SK-N-SH (cell line): ENCODE measurements around the gene PRELID1.

Source experiments
- TF ChIP-seq, protein P1 (sequence below): fragments of 200-600 bp; sonication (generic); IDR thresholded peaks from 2 replicates; pipeline ENCODE4 v1.6.1; 2017; ENCODE audit warnings: antibody characterized with exemption, mild to moderate bottlenecking, moderate library complexity
- TF ChIP-seq, protein P2 (sequence below): IDR thresholded peaks from 2 replicates; pipeline ENCODE4 v1.4.0; 2012; ENCODE audit warnings: low read depth

DNA sequence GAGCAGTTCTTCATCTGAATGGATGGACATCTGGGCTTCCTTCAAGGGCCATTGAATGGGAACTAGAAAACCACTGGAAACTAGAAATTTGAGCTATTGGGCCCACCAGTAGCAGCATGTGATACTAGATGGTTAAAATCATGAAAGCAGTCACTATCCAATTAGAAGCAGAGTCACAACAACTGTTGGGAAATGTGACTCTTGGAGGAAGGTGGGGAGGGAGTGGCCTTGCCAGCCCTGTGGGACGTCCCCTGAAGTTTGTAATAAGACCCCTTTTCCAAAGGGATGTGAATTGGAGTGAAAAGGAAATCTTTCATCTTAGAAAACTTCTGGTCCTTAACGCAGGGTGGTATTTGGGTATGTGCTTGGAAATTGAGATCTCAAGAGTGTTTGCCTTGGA, 5.7 kb upstream of the PRELID1 start:
- TF ChIP-seq, protein P1, sequence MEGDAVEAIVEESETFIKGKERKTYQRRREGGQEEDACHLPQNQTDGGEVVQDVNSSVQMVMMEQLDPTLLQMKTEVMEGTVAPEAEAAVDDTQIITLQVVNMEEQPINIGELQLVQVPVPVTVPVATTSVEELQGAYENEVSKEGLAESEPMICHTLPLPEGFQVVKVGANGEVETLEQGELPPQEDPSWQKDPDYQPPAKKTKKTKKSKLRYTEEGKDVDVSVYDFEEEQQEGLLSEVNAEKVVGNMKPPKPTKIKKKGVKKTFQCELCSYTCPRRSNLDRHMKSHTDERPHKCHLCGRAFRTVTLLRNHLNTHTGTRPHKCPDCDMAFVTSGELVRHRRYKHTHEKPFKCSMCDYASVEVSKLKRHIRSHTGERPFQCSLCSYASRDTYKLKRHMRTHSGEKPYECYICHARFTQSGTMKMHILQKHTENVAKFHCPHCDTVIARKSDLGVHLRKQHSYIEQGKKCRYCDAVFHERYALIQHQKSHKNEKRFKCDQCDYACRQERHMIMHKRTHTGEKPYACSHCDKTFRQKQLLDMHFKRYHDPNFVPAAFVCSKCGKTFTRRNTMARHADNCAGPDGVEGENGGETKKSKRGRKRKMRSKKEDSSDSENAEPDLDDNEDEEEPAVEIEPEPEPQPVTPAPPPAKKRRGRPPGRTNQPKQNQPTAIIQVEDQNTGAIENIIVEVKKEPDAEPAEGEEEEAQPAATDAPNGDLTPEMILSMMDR, result no peak
- TF ChIP-seq, protein P2, sequence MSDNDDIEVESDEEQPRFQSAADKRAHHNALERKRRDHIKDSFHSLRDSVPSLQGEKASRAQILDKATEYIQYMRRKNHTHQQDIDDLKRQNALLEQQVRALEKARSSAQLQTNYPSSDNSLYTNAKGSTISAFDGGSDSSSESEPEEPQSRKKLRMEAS, result no peak
